GM18498 (cell line): ENCODE data around the gene CLDN24.
A peak's percentile ranks its signal among the peaks of the same experiment; 100 is the strongest.

Experiments
- ATAC-seq: cut with Tn5 transposase; IDR thresholded peaks from one replicate; pipeline ENCODE4 v1.9.1; 2021; ENCODE audit warnings: mild to moderate bottlenecking, moderate library complexity; ENCODE audit not compliant: unreplicated experiment

Gene CLDN24

GRCh38 chr4:183323295-183323694 is 1.1 kb upstream of the CLDN24 start:
- ATAC-seq = no peak

- no peak for ATAC-seq
Observed at GRCh38 chr4:183321516-183321915, 710 bp downstream of the CLDN24 start.

- ATAC-seq = peak; percentile 66
Observed at GRCh38 chr4:183321079-183321478, 1.1 kb downstream of the CLDN24 start.

- ATAC-seq = no peak
Observed at GRCh38 chr4:183320211-183321059, 1.8 kb downstream of the CLDN24 start, which contains the start of gene CLDN22. Gene CLDN22, minus strand, starts transcription at chr4:183320276. Its CDS starts 58 bp downstream, at chr4:183320218.

- no peak for ATAC-seq
Observed at GRCh38 chr4:183318656-183319055, 3.6 kb downstream of the CLDN24 start.

- ATAC-seq = no peak
Observed at GRCh38 chr4:183314806-183315205, 7.4 kb downstream of the CLDN24 start.

GRCh38 chr4:183314336-183314735 is 7.9 kb downstream of the CLDN24 start:
- ATAC-seq = no peak

DNA sequence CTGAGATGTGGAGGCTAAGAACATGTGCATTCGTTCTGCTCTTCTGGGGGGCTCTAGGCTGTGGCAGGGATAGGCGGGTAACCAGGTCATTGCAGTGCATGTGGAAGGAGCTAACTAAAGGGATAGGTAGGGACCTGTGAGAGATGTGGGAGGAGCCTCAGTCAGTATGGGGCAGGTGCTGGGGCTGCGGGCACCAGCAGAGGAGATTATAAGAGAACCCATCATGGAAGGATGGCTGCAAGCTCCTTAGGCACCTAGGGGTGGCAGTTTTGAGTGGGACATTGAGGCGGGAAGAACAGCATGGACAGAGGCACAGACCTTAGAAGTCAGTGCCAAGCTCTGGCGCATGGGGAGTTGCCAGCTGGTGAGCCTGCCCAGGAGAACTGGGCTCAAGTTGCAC is 9.4 kb downstream of the CLDN24 start:
- no peak for ATAC-seq

DNA sequence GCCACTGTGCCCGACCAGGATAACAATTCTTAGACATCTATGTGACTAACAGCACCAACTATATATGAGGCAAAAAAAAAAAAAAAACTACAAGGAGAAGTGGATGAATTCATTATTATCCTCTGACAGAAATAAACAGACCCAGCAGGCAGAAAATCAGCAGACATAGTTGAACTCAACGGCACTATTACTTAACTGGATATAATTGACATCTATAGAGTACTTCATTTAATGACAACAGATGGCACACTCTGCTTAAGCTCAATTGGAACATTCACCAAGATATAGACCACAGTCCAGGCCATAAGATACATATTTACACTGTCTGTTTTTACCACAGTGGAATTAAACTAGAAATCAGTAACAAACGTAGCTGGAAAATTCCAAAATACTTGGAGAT is 15.4 kb downstream of the CLDN24 start:
- ATAC-seq = no peak

- peak; percentile 24 for ATAC-seq
Observed at GRCh38 chr4:183304538-183304937, 17.7 kb downstream of the CLDN24 start.

GRCh38 chr4:183304067-183304466 is 18.2 kb downstream of the CLDN24 start:
- peak; percentile 76 for ATAC-seq

DNA sequence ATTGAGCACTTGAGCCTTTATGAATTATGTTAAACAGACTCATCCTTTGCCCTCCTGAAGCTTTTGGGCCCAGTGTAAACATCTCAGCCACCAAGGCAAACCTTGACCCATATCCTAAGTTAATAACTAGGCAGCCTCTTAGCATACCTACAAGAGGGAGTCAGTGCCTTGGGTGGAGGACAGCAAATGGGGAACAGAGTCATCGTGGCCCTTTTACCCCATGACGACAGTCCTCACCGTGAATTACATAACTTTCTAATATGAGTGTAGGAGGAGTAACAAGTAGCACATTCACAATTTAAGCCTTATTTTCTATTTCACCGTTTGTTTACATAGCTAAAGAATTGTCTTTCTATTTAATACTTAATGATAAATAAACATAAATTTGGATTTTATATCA is 18.9 kb downstream of the CLDN24 start:
- ATAC-seq = no peak

DNA sequence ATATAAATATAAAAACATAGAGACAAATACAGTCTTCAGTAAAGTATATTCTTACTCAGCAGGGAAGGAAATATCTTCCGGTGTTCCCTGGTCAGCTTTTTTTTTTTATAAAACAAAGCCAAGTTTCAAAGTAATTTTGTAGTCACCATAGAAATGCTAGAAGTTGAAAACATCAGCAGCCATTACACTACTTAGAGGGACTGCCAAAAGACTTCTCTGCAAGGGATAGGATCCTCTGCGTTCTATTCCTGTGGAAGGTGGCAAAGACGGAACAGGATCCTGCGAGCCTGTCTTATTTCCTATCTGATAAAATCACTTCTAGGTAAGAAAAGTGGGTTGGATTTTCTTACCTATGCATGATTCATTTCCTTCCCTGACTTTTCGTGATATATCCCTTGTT is 21.6 kb downstream of the CLDN24 start:
- ATAC-seq = no peak

DNA sequence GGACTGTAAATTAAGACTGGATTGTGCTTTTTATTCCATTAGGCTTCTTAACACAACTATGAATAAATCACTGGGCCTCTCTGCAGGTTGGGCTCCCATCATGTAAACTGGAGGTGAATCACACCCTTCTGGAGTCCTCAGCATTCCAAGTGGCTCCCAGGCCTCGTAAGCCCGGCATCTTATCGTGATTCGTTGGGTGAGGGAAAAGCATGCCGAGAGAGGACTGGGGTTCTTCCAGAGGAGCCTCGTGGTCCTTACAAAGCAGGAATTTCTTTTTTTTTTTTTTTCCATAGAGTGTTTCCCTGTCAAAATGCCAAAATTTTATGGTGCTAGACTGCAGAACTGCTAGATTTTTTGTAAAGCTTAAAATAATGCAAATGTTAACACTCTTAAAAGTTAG is 22.2 kb downstream of the CLDN24 start:
- no peak for ATAC-seq

DNA sequence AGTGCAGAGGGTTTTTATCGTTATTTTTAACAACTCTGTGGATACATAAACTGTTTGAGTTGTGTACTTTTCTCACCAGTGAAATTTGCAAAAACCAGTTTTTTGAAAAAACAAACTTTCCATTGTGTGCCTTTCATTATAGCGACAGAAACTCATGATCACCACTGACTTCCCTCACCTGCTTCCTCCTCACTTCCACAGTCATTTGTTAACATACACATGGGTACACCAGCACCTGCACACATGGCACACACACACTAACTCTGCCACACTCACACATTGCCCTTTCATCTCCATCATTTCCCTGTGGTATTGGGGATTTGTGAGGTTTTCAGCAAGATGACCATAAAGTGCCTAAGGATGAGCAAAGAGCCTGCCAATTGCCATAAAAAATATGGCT is 22.8 kb downstream of the CLDN24 start:
- no peak for ATAC-seq

- peak; percentile 81 for ATAC-seq
Observed at GRCh38 chr4:183297675-183298074, 24.6 kb downstream of the CLDN24 start.

DNA sequence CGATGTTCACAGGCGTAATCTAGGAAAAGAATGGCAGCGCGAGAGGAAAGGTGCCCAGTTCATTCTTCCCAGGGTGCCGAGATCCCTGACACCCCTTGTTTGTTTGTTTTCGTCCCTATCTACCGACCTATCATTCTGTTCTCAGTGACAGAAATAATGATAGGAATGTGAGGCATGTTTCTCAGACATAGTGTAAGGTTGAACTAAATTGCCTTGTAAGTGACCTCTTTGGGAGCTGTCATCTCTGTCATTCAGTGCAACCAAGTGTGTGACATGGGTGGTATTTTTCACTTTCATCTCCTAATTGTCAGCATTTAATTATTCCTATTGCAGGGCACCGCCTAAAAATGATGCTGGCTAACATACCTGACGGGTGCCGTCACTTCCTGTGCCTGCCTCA is 26.5 kb downstream of the CLDN24 start:
- no peak for ATAC-seq

DNA sequence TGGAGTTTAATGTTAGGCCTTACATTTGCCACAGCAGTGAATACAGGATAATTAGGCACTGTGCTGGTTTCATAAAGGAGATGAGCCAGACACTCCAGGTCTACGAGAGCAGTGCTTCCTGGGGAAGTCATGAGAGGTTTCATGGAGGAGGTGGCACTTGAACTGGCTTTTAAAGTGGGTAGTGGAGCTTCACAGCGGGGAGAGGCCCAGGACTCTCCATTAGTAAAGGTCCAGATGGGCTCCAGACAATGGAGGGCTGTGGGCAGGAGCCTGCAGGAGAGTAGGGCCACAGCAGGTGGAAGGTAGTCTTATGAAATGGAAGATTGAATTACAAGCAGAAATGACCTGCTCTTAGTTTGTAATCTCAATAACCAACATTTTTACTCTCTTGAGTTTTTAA is 31.2 kb downstream of the CLDN24 start:
- ATAC-seq = no peak

DNA sequence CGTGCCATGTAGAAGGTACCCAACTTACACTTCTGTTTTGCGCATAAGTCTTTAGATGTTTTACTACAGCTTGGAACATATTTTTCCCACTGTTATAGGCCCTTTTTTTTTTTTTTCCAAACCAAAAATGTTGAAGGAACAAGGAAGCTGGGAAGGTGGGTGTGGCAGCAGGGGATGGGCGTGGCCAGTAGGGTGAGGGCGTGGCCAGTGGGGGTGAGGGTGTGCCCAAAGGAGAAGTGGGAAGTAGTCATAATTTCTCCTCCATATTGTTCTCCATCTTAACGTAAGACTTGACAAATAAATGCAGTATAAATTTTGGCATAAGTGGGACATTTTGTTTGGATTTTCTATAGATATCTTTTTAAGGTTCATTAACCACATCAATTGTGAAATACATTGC is 32.5 kb downstream of the CLDN24 start:
- no peak for ATAC-seq

DNA sequence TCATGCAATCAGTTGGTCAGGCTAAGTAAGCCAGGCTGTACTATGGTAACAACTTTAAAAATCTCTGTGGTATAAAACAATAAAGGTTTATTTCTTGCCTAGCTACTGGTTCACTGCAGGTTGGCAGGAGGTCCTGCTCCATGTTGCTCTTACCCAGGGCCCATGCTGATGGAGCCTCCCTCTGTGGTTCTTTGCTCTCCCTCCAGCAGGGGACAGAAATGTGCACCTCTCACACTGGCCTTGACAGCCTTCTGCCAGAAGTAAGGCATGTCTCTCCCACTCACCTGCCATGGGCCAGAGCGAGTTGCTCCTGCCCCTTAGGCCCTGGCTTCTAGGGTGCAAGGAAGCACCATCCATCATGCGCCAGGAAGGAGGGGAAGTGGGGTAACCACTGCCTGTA is 33.3 kb downstream of the CLDN24 start:
- no peak for ATAC-seq

GRCh38 chr4:183287677-183288076 is 34.5 kb downstream of the CLDN24 start:
- peak; percentile 71 for ATAC-seq

DNA sequence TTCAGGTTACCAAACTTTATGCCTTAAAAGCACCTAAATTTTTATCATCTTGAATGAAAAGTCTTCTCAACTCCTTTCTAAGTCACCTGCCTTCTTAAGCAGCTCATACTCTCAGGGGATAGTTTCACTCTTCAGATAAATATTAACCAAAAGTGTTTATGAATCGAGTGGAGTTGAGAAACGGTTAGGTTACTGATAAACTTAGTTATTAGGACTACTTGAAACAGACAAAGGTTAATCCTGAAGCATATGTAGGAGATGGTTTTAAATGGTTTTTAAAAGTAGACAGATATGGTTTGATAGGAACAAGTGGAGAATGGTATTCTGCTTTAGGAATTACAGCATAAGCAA is 34.9 kb downstream of the CLDN24 start:
- ATAC-seq = peak; percentile 74
